Measurements from ENCODE around the gene IRX1. TPM values are rescaled to one million over a fixed set of nuclear protein-coding genes. Genes with fewer than 3 reads are reported as not detected.

Gene IRX1
- total and polyA plus RNA-seq, 12 donors = 0.07 TPM; not detected in 11

DNA sequence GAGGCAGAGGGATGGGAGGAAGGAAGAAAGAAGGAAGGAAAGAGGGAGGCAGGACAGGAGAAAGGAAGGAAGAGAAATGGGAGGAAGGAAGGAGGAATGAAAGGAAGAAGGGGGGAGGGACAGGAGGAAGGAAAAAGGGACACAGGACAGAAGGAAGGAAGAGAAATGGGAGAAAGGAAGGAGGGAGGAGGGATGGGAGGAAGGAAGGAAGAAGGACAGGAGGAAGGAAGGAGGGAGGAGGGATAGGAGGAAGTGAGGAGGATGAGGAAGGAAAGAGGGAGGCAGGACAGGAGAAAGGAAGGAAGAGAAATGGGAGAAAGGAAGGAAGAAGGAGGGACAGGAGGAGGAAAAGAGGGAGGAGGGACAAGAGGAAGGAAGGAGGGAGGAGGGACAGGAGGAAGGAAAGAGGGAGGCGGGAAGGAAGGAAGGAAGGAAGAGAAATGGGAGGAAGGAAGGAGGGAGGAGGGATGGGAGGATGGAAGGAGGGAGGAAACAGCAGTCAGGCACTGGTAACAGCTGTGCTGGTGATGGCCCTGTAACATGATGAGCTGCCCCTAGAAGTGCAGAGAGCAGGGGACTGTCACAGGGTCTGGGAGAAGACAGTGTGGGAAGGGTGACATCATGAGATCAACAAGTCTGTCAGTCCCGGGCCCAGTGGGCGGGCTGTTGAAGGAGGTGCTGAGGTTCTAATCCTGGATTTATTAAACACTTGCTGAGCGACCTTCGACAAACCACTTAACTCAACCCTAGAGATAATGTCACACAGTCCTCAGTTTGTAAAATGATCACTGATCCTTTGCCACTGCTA, 10.7 kb upstream of the IRX1 start:
- intact Hi-C loops (cut with DNase I) = no loop called here
- Histone ChIP-seq H3K9me3 (replicated peaks in 1 of 3) (no peaks in the 10 kb centered on the region), H3K27ac (no peak overlapping the region), H3K27me3 (no peaks in the 10 kb centered on the region), H3K4me1 (replicated peaks in 1 of 2) (no peaks in the 10 kb centered on the region), H3K4me3 (no peak overlapping the region), H3K36me3 (replicated peaks in 1 of 2) (no peaks in the 10 kb centered on the region)
- no peak for DNase-seq
- TF ChIP-seq, protein P1, sequence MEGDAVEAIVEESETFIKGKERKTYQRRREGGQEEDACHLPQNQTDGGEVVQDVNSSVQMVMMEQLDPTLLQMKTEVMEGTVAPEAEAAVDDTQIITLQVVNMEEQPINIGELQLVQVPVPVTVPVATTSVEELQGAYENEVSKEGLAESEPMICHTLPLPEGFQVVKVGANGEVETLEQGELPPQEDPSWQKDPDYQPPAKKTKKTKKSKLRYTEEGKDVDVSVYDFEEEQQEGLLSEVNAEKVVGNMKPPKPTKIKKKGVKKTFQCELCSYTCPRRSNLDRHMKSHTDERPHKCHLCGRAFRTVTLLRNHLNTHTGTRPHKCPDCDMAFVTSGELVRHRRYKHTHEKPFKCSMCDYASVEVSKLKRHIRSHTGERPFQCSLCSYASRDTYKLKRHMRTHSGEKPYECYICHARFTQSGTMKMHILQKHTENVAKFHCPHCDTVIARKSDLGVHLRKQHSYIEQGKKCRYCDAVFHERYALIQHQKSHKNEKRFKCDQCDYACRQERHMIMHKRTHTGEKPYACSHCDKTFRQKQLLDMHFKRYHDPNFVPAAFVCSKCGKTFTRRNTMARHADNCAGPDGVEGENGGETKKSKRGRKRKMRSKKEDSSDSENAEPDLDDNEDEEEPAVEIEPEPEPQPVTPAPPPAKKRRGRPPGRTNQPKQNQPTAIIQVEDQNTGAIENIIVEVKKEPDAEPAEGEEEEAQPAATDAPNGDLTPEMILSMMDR (IDR thresholded peaks at IDR 0.05) = no peak
- TF ChIP-seq POLR2A (IDR thresholded peaks at IDR 0.05) = no peak
- WGBS, 4 donors = 67 to 76% (median 71%) methylated on average over 5 of the region's 5 CpGs

DNA sequence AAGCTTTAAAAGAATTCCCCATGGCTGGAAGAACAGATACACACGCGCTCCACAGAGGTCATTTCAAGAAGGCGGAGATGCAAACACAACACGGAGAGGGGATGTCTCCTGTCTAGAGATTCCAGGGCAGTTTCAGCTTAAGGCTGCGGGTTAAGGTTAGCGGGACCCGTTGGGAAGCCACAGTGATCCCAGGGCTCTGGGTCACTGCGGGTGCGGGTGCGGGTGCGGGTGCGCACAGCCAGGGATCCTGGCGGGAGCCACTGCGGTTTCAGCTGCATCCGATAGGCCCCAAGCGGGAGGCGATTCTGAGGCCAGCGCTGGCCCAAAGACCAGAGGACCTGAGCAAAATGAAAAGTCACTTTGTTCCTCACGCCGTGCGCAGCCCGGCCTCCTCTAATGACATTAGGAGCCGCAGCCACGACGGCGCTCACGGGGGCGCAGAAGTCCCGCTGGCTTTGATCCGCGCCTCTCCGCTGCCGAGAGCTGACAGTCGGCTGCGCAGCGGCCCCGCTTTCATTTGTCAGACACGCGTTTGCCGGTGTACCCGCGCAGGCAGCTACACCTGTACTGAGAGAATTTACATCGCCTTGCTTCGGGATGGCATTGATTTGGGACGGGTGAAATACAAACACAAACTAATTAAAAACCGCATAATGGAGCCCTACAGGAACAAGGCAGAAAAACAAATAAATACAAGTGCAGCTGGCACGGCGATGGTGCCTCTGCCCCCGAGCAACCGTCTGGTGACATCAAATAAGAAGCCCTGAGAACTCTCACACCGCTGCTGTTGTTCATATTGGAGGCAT, 5.3 kb upstream of the IRX1 start:
- H3K4me1 ChIP-seq (replicated peaks in 1 of 2) = peaks cover 0 to 4% of the 10 kb centered on the region in 2 donors
- H3K36me3 ChIP-seq (replicated peaks in 1 of 2) = no peaks in the 10 kb centered on the region
- peaks cover 44% of the 10 kb centered on the region for H3K27me3 ChIP-seq
- H3K9me3 ChIP-seq (replicated peaks in 1 of 3) = no peaks in the 10 kb centered on the region
- TF ChIP-seq, protein P1 (IDR thresholded peaks at IDR 0.05) = no peak
- TF ChIP-seq POLR2A (IDR thresholded peaks at IDR 0.05) = no peak
- intact Hi-C loops (cut with DNase I) = no loop called here
- 3 to 5% (median 4%) methylated on average over 35 to 51 of the region's 51 CpGs for WGBS, 4 donors
- no peak overlapping the region for H3K4me3 ChIP-seq
- H3K27ac ChIP-seq = no peak overlapping the region
- DNase-seq = no peak

DNA sequence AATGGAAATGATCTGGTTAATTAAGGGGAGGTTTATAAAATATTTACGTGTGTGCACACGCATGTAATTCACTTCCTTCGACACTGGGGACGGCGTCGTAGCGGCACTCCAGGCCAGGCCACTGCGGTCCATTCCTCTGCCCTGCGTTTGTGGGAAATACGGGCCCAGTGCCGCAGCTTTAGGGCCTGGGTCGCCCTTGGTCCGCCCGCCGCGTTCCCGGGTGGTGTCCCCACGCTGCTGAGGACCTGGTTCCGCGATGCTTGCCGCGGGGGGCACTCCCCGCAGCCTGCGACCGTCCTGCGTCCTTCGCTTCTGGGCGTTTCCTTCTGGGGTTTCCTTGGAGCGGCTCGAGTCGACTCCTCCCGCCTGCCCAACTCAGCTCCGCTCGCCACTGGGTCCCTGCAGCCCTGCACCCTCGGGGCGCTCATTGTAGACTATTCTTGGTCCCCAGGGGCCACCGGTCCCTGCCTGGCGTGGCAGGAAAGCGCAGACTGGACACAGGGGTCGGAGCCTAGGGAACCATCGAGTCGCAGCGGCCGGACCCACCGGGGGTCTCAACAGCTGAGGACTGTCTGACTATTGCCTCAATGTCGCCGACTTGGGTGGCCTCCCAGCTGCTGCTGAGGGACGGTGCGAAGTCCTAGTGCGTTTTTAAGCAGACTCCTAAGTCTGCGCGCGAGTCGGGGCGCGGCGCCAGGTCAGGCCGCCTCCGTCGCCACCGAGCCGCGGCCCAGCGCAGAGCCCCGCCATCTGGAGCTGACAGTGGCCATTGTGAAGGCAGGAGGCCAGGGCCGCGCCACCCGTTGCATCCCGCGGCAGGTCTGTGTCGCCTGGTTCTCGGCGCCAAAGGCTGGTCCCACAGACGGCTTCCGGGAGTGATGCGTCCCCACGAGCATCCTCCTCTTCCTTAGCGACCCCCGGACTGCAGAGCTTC, 4.4 kb upstream of the IRX1 start:
- intact Hi-C loops (cut with DNase I) = no loop called here
- Histone ChIP-seq H3K4me1 (replicated peaks in 1 of 2) (peaks cover 0 to 4% of the 10 kb centered on the region in 2 donors), H3K27ac (no peak overlapping the region), H3K9me3 (replicated peaks in 1 of 3) (no peaks in the 10 kb centered on the region), H3K27me3 (peaks cover 50% of the 10 kb centered on the region), H3K4me3 (no peak overlapping the region), H3K36me3 (replicated peaks in 1 of 2) (no peaks in the 10 kb centered on the region)
- TF ChIP-seq POLR2A (IDR thresholded peaks at IDR 0.05) = no peak
- TF ChIP-seq, protein P1 (IDR thresholded peaks at IDR 0.05) = no peak
- whole genome bisulfite sequencing, 4 donors = 2 to 4% (median 2%) methylated on average over 11 to 79 of the region's 79 CpGs
- DNase-seq = no peak
